ENCODE measurements around the gene SKAP1.

The SKAP1 gene

DNA sequence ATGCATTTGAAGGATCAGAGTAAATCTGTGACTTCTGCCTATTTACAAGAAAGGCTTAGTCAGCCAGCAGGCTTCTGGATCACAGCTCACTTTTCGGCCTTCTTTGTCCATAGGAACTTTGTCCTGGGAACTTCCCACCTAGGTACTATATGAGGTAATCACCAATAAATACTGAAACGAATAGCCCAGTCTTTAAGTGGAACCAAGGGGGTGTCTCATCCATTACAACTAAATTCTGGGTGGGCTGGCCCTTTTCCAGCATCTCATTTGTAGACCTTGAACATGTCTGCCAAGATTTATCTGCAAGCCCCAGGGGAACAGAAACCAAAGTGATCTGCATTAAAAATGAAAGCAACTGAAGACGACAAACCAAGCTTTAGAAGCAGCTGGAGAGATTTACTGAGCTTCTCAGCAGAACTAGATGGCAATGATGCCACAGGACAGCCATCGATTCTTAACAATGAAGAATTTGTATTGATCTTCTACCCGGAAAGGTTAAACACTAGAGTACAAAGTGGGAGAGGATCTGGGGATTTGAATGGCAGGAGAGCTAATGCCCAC, 267.0 kb downstream of the SKAP1 start:
- no peak for DNase-seq

DNA sequence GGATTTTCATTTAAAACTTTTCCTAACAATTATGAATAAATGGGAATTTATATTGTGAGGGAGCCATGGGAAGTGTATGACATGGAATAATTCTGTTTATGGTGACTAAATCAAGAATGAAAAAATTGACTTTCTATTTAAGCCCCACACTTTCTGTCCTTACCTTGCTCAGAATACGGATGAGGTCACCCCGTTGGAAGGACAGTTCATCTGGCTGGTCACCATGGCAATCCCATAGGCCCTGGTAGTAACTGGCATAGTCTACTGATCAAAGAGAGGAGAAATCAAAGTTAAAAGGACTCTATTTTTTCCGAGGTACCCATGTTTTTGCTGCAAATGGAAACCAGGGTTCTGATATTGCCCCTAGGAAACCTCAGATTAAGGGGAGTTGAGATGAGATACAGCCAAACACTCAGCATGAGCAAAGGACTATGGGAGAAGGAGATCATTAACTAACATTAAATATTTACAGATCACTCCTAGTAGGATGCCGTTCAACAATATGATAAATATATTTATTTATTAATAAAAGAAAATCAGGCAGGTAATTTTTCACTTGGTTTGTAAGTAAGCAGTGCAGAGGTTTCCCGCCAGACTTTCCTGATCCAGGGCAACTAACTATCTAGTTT, 267.6 kb downstream of the SKAP1 start:
- no peak for DNase-seq

DNA sequence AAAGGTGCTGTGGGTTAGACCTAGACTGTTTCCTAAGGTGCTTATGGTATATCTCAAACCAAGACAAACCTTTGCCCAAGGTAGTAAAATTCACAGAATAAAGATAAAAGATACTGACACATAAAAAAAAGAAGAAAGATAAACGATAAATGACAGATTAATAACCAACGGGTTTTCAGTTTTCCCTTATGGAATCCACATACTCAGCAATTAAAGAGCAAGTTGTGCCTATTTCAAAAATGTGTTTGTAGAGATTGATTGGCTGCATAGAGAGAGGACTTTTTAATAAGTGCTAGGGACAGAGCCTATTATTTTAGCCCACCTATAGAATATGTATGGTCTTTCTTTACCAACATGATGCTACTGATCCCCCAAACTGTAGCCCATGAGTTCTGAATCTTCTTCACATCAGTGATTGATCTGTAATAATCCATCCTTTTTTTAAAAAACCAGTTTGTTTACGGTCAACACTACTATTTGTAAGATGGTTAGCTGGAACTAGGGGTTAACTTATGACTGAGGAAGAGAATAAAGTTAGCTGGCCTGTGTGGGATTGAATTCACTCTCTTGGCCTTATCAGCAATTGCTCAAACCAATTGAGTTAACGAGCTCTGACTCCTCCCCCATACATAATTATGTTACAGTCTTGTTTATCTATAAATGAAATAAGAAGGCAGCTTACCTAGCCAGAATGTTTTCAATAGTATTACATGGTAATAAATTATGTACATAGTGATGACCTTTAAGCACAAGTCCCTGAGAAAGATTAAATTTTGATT, 268.7 kb downstream of the SKAP1 start:
- no peak for DNase-seq

DNA sequence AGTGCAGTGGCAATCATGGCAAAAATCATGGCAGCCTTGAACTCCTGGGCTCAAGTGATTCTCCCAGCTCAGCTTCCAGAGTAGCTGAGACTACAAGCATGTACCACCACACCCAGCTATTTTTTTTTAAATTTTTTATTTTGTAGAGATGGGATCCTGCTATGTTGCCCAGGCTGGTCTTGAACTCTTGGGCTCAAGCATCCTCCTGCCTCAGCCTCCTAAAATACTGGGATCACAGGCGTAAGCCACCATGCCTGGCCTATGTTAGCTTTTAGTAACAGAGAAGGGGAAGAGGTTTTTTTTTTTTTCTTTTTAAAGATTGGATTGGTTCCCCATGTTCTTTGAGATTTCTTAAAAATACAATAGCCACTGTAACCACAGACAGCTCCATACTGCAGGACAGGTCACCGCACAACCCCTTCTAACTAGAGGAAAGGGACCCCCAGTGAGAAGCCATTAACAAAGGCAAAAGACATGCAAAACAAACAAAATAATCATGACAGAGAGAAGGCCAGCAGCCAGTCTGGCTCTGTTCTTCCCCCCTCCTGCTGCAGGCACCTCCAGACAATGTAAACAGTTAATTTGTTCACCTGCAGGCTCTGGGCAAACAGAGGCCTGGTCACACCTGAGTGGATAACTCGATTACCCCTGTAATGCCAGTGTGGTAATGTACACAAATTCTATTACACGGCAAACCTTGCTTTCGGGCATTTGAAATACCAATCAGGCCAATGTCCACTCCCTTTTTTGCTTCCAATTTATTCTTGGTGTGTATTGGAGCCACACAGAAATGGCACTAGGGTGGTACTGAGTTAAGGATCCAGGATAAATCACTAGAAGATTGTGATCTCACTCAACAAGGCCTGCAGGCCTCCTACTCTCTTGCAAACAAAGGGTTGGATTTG, 269.6 kb downstream of the SKAP1 start:
- no peak for DNase-seq

DNA sequence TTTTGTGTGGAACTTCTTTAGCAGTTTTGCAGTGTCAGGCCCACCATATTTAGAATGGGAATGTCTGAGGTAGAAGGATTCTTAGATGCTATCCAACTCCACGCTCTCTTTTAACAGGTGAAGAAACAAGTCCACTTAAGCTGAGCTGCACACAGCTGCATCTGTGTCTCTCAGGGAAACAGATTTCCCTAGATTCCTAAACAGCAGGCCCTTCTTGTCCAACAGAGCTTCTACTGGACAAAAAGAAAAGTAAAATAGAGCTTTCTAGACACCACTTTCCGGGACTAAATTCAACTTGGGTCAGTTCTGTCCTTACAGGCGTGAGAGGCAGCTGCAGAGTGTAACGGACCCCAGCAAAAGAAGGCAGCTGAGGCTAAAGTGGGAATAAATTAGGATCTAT, 270.8 kb downstream of the SKAP1 start:
- DNase-seq: no peak

DNA sequence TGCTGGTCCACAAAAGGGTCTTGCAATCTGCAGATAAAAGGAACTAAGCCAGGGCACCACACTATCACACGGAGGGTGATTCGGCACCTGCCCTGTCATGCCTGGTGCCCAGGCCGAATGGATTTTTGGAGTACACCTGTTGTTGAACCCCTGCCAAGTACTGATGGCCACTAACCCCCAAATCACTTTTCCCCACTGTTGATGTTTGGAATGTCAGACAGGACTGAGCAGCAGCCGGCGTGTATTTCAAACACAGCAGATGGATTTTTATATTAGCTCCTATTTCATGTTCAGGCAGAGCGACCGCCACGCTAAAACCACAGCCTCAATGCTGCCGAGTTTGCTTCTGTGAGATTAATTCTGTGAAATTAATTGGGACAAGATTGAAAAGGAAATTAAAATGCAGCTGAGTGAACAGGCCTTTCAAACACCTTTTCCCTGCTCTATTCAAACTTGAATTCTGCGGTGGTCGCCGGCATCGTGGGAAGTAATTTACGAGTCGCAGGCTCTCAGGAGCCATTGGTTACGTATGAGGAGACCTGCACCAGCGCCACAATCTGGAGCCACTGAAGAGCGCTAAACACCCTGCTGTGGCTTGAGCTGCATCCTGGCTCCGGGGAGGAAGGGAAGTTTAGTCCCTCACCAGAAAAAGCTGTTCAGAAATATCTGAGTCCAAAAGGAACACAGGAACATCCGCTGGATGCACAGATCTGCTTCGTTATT, 274.0 kb downstream of the SKAP1 start:
- DNase-seq: no peak

DNA sequence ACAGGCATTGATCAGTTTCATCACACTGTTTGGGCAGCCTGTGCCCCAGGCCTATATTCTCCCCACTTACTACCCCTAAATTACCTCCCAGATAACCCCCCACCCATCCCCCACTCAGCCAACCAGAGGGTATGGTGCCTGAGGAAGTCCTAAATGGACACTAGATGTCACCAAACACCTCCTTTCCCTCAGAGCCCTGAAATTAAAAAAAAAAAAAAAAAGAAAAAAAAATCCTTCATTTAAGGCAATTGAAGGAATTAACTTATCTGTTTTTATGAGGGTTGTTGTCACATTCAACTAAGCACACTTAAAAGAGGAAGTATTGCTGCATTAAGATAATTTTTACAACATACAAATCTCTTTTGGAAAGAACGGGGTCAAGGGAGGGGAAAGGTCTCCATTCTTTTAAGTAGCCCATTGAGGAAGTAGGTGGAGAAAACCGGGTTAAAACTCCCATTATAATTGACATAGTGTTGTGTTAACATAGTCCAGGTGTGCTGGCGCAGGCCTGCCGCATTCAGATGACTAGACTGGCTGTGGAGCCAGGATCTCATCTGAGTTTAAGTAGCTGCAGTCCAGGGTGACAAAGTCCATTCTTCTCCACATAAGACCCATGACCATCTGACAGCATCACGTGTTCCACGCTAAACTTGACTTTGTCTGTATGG, 276.2 kb downstream of the SKAP1 start:
- DNase-seq: peak; percentile 42 to 66

DNA sequence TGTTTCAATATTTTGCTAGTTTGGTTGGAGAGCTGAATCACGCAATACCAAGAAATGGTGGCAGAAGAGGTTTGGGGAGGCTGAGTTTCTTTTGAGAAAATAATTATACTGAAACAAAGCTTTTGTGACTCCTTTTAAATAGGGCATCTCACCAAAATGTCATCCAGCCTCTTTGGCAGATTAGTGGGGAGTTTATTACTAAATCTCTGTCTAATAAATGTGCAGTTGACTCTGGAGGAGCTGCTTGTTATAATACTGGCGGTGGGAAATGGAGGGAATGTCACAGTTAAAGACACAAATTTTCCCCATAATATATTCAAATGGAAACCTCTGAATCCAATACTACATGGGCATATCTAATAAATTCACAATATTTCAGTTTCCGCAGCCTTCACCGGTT, 277.7 kb downstream of the SKAP1 start:
- no peak for DNase-seq

DNA sequence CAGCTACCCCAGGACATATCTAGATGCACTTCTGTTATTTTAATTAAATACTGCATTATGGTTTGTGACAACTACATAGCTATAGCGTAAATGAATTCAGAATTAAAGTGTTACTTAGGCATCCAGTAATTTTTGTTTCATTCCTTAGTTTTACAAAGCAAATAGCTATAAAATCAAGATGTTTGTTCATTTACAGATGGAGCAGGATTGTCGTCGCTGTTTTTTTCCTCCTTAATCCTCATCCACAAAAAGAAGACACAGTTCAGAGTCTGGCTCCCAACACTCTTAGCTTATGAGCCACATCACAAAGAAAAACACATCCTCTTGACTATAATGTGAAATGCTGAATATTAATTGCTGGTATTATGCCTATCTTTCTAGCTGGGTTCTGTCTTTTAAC, 278.8 kb downstream of the SKAP1 start:
- DNase-seq: no peak

DNA sequence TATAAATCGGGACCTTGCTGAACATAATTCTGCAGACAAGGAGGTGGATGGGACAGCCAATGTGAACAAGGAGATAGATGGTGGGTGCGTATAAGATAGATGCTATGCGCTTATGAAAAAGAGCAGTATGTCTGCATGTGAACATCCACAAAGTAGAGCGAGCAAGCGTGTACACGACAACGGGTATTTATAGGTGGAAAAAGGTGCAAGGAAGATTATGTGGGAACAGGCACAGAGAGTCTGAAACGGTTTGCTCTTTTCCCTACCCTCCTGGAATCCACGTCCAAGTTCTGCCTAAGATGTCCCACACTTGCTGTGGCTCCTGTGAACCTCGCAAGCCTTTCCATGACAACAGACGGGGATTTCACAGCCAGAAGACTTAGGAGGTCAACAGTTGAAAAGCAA, 279.4 kb downstream of the SKAP1 start:
- no peak for DNase-seq

DNA sequence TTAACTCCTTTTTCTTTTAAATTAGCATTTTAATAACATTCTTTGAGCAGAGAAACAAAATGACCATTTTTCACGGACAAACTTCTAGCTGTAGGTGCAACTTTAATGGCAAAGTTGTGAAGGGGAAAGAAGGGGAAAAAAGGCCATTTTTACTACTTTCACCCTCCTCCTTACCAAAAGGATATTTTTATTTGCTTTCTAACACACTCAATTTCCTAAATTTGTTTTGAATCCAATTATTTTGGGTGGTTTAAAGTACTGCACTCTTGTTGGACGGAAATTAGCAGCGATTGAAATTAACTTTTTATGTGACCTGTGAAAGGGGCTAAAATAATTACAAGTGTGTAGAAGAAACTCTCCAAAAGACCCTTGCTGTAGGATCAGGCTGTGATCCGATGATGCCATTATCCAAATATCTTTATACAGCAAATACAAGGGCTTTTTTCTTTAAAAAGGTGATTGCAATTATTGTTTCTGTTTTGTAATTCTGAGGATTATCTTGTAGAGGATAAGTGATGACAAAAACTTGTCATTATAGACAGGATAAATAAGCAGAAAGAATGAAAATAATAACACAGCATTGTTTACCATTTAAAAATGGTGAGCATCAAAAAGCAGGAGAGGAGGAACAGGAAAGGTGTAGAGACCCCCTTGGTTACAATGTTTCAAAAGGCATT, 280.1 kb downstream of the SKAP1 start:
- no peak for DNase-seq

DNA sequence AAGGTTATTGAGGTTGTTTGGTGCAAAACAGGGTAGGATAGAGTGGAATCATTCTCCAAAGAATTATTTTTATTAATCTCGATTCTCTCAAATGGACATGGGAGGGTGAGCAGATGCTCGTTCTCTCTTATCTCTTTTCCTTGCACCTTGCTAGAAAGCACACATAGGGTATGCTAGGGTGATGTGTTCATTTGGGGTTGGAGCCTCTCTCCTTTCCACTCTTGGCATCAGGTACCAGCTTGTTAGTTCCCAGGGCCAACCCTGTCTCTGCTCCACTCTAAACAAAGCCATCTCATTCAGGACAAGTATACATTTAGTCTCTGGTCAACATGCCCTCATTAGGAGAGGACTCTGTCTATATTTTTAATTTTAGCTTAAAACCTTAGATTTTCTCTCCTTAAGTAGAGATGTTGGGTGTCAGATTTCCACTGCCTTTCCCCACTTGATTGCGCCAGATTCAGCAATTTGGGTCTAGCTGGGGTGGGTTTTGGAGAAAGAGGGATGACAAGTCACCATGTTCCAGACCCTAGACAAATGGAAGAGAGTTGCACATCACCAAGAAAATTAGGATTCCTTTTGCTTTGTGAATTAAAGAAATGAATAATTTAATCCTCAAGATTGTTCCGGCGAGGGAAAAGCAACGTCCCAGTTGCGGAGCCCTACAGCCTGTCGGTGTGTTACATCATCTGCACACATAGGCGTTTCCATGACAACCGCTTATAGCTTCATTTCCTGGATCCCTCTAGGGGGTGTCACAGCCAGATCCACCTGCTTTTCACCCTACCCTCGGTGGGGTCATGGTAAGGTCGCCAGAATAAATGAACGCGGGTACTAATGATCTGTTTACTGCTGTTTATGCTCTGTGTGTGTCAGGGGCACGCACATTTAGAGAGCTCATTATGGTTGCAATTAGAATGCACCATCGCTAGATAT, 280.9 kb downstream of the SKAP1 start:
- DNase-seq: no peak

DNA sequence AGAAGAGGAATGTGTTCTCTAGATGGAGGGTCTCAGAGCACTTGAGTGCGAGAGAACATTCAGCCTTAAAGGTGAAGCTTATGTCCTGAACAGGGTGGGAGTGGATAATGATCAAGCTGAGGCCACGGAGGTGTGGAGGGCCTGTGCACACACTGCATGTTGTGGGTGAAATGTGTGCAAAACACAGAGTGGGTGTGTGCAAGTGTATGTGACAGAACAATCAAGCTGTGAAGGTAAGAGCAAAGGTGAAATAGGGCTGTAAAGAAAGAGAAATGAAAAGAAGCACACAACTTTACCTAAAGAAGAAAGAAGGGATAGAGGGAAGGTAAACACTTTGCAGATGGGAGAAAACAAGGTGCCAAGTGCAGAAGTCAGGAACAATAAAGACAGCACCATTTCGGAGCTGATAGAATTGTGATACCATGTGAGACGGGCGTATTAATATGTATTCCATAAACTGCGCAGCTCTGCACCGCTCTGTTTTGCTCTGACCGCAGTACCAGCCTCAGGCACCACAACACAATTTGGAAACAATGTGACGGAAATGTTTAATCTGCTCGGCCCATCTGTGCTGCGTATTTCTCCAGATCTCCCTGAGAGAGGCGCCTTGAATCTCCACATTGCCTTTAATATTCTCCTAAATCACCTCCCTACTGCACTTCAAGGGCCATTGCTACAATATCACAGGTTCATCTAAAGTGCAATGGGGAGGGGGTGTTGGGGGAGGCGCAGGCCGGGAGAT, 281.8 kb downstream of the SKAP1 start:
- DNase-seq: peak in 1 of 2 experiments; percentile 14

DNA sequence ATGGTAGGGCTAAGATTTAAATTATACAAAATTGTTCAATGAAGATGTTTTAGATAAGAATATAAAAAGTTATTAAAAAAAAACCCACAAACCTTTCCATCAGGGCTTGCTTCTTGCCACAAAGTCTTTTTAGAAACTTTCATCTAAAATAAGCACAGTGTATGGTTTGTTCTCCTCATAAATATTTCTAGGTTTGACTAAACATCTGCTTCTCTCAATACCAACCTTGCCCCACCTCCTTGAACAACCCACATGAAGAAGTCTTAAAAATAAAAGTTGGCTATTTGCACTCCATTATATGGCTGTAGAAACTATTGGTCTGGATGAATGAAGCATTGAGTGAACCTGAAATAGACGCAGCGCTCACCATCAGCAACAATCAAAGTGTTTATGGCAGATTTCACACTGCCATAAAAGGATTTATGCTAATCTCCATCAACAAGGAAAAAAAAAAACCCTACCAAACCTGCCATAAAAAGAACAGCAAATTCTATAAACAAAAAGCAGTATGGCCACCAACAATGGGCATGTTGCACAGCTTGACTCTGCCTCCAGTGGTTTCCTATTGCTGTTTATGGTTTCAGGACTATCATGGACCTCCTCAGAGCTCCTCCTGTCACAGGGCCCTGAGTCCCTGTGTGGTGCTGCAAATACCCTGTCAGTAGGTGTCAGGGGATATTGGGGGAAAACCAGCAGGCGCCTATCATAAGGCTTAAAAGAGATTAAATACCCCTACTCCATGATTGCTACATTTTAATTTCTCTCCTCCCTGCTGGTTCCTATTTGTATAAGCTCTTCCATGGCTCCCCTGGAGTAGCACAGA, 284.8 kb downstream of the SKAP1 start:
- DNase-seq: no peak

DNA sequence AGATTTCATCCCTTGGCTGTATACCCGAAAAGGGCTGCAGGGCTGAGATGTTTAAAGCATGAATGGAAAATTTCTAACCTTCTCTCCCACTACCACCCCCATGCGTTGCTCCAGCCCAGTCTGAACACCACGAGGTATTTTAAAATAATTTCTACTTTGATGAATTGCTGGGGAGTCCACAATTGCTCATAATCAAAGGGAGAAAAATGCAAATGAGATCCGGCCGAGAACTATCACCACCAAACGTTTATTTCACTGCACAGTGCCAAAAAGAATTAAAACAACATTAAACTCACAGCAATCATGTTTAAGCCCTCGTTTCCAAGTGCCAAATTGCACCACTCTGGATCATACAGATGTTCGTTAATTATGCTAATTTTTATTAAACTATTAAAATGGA, 285.8 kb downstream of the SKAP1 start:
- DNase-seq: no peak

DNA sequence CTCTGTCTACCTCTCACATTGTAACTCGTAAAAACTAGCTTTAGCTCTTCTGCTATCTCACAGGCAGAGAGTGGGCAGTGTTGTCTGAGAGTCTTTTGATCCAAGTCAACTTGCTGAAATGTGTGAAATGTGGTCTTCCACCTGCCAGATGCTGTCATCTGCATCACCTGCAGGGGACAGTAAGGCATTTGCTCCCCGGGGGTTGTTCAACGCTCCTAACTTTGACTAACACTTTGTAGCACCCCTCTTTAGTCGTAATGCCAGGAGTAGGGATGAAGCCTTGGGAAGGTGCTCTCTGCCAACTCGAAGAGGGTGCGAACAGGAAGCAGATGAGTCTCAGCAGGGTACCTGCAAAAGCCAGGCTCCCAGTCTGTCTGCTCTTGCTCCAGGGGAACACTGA, 286.4 kb downstream of the SKAP1 start:
- no peak for DNase-seq

DNA sequence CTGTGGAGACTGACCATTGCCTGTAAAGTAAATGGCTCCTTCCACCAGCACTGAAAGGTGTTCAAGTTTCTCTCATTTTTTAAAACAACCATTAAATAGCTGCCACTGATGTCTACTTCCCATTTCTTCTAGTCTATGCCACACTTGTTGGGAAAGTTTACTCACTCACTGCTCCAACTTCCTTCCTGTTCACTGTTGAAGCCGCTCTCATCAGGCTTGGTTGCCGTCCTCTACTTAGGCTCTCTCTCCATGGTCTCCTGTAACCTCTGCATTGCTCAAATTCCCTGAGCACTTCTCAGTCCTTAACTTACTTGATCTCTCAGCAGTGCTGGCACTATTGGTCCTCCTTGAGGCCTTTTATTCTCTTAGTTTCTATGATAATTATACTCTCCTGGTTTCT, 290.1 kb downstream of the SKAP1 start:
- peak; percentile 79 to 80 for DNase-seq

DNA sequence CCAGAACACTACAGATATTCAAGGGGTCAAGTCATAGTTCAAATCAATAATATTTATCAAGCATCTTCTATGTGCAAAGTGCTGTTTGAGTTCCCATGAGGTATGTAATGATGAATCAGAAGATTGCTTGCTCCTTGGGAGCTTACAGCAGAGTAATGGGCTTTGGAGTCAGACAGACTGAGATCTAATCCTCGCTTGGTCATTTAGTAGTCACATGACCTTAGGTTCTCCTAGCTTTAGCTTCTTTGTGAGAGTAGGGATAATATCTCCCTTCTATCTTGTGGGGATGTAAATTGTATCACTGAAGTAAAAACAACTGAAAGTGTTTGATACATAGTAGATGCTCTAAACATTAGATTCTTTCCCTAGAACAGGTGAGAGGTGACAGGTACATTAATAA, 292.4 kb downstream of the SKAP1 start:
- no peak for DNase-seq
